ENCODE measurements around the gene NMBR.

Gene NMBR

GRCh38 chr6:142075516-142076101, 71.3 kb downstream of the NMBR start:
- H3K9ac ChIP-seq (ENCODE audit: low read length), result no peak overlapping the region
- H3K9me2 ChIP-seq (replicated peaks; ENCODE audit: insufficient read depth, low read length), result no peaks in the 10 kb centered on the region
- H3K27ac ChIP-seq (ENCODE audit: low read length), result no peak overlapping the region
- DNase-seq, result no peak
- no peaks in the 10 kb centered on the region for H3F3A ChIP-seq (ENCODE audit: insufficient read depth, low read length)
- no peaks in the 10 kb centered on the region for H4K20me1 ChIP-seq (ENCODE audit: insufficient read depth, low read length)
- no peaks in the 10 kb centered on the region for H3K27me3 ChIP-seq (replicated peaks; ENCODE audit: insufficient read depth, low read length)
- no peaks in the 10 kb centered on the region for H3K36me3 ChIP-seq (replicated peaks; ENCODE audit: insufficient read depth, low read length)
- no peaks in the 10 kb centered on the region for H3K9me3 ChIP-seq (replicated peaks; ENCODE audit: insufficient read depth, low read length)
- H3K4me2 ChIP-seq (ENCODE audit: low read depth, low read length), result no peak overlapping the region
- no peak overlapping the region for H3K4me3 ChIP-seq (ENCODE audit: low read length)
- TF ChIP-seq EZH2phosphoT487 (IDR thresholded peaks at IDR 0.05; ENCODE audit: low read length) (no peak), CTCF (IDR thresholded peaks at IDR 0.05; ENCODE audit: low read length) (no peak), EZH2 (optimal IDR thresholded peaks at IDR 0.05; ENCODE audit: low read depth, low read length) (no peak)
- no peaks in the 10 kb centered on the region for H3K79me2 ChIP-seq (ENCODE audit: low read length)
- no peak overlapping the region for H2AFZ ChIP-seq (ENCODE audit: low read length)
- no peaks in the 10 kb centered on the region for H3K4me1 ChIP-seq (ENCODE audit: low read length)

- no peak overlapping the region for H2AFZ ChIP-seq (ENCODE audit: low read length)
- H3K79me2 ChIP-seq (ENCODE audit: low read length), result no peaks in the 10 kb centered on the region
- no peak for TF ChIP-seq EZH2 (optimal IDR thresholded peaks at IDR 0.05; ENCODE audit: low read depth, low read length)
- TF ChIP-seq CTCF (IDR thresholded peaks at IDR 0.05; ENCODE audit: low read length), result no peak
- TF ChIP-seq EZH2phosphoT487 (IDR thresholded peaks at IDR 0.05; ENCODE audit: low read length), result no peak
- no peak for DNase-seq
- H3K9me2 ChIP-seq (replicated peaks; ENCODE audit: insufficient read depth, low read length), result no peaks in the 10 kb centered on the region
- no peaks in the 10 kb centered on the region for H3F3A ChIP-seq (ENCODE audit: insufficient read depth, low read length)
- H3K36me3 ChIP-seq (replicated peaks; ENCODE audit: insufficient read depth, low read length), result no peaks in the 10 kb centered on the region
- no peak overlapping the region for H3K4me2 ChIP-seq (ENCODE audit: low read depth, low read length)
- H3K27ac ChIP-seq (ENCODE audit: low read length), result no peak overlapping the region
- no peaks in the 10 kb centered on the region for H4K20me1 ChIP-seq (ENCODE audit: insufficient read depth, low read length)
- H3K4me3 ChIP-seq (ENCODE audit: low read length), result no peak overlapping the region
- H3K9ac ChIP-seq (ENCODE audit: low read length), result no peak overlapping the region
- H3K9me3 ChIP-seq (replicated peaks; ENCODE audit: insufficient read depth, low read length), result no peaks in the 10 kb centered on the region
- no peaks in the 10 kb centered on the region for H3K27me3 ChIP-seq (replicated peaks; ENCODE audit: insufficient read depth, low read length)
- no peaks in the 10 kb centered on the region for H3K4me1 ChIP-seq (ENCODE audit: low read length)
These were observed 72.4 kb downstream of the NMBR start for GRCh38 chr6:142074516-142074915.

- Histone ChIP-seq H3K79me2 (ENCODE audit: low read length) (no peaks in the 10 kb centered on the region), H3K36me3 (replicated peaks; ENCODE audit: insufficient read depth, low read length) (no peaks in the 10 kb centered on the region), H3F3A (ENCODE audit: insufficient read depth, low read length) (no peaks in the 10 kb centered on the region), H4K20me1 (ENCODE audit: insufficient read depth, low read length) (no peaks in the 10 kb centered on the region), H3K27ac (ENCODE audit: low read length) (no peak overlapping the region), H3K27me3 (replicated peaks; ENCODE audit: insufficient read depth, low read length) (no peaks in the 10 kb centered on the region), H3K9me3 (replicated peaks; ENCODE audit: insufficient read depth, low read length) (no peaks in the 10 kb centered on the region), H3K9ac (ENCODE audit: low read length) (no peak overlapping the region), H3K4me2 (ENCODE audit: low read depth, low read length) (no peak overlapping the region), H2AFZ (ENCODE audit: low read length) (no peak overlapping the region), H3K4me3 (ENCODE audit: low read length) (no peak overlapping the region), H3K9me2 (replicated peaks; ENCODE audit: insufficient read depth, low read length) (no peaks in the 10 kb centered on the region), H3K4me1 (ENCODE audit: low read length) (no peaks in the 10 kb centered on the region)
- TF ChIP-seq CTCF (IDR thresholded peaks at IDR 0.05; ENCODE audit: low read length) (no peak), EZH2phosphoT487 (IDR thresholded peaks at IDR 0.05; ENCODE audit: low read length) (no peak), EZH2 (optimal IDR thresholded peaks at IDR 0.05; ENCODE audit: low read depth, low read length) (no peak)
- DNase-seq, result no peak
These were observed 74.9 kb downstream of the NMBR start for GRCh38 chr6:142071981-142072380.
